T-helper 17 cell (primary cell): ENCODE results near the gene ACO1. TPM values are rescaled to one million over a fixed set of nuclear protein-coding genes. Genes with fewer than 3 reads are reported as not detected.

Experiments used
- ATAC-seq: fragments of 150-1000 bp; cut with Tn5 transposase; 2 replicates; pipeline ENCODE4 v1.10.0; 2021; ENCODE audit warnings: mild to moderate bottlenecking, moderate library complexity
- DNase-seq, 3 donors: peaks; one replicate each; pipeline versions ENCODE4 v3.0.0 to v3.0.0-alpha.2; 2020 to 2021
- H3K9me3 ChIP-seq: one replicate; pipeline ENCODE4 v1.7.0; 2013; ENCODE audit warnings: low read length, mild to moderate bottlenecking; ENCODE audit not compliant: control insufficient read depth, poor library complexity, severe bottlenecking
- H3K27ac Mint-ChIP-seq: one replicate; pipeline ENCODE4 v1.8.0; 2022; ENCODE audit warnings: mild to moderate bottlenecking, moderate library complexity, mixed read lengths
- H3K27me3 Mint-ChIP-seq: one replicate; pipeline ENCODE4 v1.8.0; 2022; ENCODE audit warnings: mixed read lengths
- H3K36me3 Mint-ChIP-seq: one replicate; pipeline ENCODE4 v1.8.0; 2022; ENCODE audit warnings: low read depth, mixed read lengths
- H3K4me1 Mint-ChIP-seq: one replicate; pipeline ENCODE4 v1.8.0; 2022; ENCODE audit warnings: mild to moderate bottlenecking, mixed read lengths
- H3K4me3 Mint-ChIP-seq: one replicate; pipeline ENCODE4 v1.8.0; 2022; ENCODE audit warnings: mild to moderate bottlenecking, moderate library complexity, mixed read lengths
- total RNA-seq, 4 donors: library from RNA in 2 of 4; stranded (reverse) in 2 of 4; gene quantifications; one replicate each; pipeline ENCODE4 v1.2.3 and lab custom pipeline; 2022 to 2026

Gene ACO1
- total RNA-seq, 2 donors from 2014 or later, result 3.1 to 3.9 TPM

GRCh38 chr9:32412440-32412839 is 28.0 kb downstream of the ACO1 start:
- Mint-ChIP-seq H3K4me1 (no peaks in the 10 kb centered on the region), H3K27me3 (no peaks in the 10 kb centered on the region), H3K36me3 (peaks cover 20% of the 10 kb centered on the region), H3K27ac (peak overlapping the region; percentile 11), H3K4me3 (no peak overlapping the region)
- ATAC-seq (no peak), DNase-seq (no peak)
- no peaks in the 10 kb centered on the region for H3K9me3 ChIP-seq

DNA sequence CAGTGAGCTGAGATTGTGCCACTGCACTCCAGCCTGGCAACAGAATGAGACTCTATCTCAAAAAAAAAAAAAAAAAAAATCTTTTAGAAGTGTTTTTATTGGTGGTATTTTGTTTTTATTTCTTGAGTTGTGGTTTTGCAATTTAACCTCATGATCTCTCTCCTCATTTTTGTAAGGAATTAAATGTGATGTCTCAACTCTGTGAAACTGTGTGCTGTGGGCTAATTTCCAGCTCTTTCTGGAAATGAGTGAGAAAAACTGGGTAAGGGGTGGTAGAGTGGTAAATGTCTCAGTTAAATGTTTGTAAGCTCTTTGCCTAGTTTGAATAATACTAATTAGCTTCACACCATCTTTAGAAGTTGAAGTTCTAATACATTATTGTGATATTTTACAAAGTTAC is 29.0 kb downstream of the ACO1 start:
- Mint-ChIP-seq H3K4me3 (no peak overlapping the region), H3K27me3 (no peaks in the 10 kb centered on the region), H3K27ac (no peak overlapping the region), H3K4me1 (peaks cover 4% of the 10 kb centered on the region), H3K36me3 (peaks cover 23% of the 10 kb centered on the region)
- no peak for DNase-seq
- no peak for ATAC-seq
- H3K9me3 ChIP-seq, result no peaks in the 10 kb centered on the region

DNA sequence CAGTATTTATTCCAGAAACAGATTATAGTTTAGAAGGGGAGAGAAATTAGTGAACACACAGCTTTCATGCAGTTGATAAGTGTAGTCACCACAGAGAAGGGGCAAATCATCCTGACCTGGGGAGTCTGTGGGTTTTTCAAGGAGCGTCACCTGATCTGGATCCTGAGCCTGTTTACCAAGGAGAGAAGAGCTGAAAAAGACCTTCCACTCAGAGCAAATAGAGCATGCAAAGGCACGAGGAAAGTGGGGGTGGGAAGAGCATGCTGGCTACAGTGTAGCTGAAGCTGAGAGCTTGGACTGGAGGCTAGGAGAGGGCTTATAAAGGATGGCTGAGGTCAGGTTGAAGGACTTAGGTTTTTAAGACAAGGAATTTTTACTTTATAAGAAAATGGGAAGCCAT is 30.4 kb downstream of the ACO1 start:
- no peaks in the 10 kb centered on the region for H3K27me3 Mint-ChIP-seq
- ATAC-seq (no peak), DNase-seq (no peak)
- H3K4me1 Mint-ChIP-seq, result peaks cover 4% of the 10 kb centered on the region
- no peak overlapping the region for H3K4me3 Mint-ChIP-seq
- no peaks in the 10 kb centered on the region for H3K9me3 ChIP-seq
- H3K36me3 Mint-ChIP-seq, result peaks cover 18% of the 10 kb centered on the region
- no peak overlapping the region for H3K27ac Mint-ChIP-seq

DNA sequence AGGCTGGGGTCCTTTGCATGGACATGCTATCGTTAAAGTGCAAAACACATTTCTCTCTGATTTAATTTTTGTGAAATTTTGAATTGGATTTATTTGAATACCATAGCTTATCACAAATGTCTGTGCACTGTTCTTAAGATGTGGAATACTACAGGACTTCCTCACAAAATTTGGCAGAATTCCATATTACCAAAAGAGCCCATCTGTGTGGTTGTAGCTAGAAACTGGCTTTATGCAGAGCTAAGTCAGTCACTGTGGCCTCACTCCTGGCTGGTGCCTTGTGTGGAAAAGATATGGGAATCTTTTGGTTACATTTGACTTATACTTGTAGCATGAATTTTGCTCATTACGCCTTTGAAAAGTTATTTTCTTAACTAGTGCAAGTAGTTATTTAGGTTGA is 35.5 kb downstream of the ACO1 start:
- peaks cover 17% of the 10 kb centered on the region for H3K36me3 Mint-ChIP-seq
- H3K4me3 Mint-ChIP-seq, result no peak overlapping the region

GRCh38 chr9:32422237-32422806 is 37.9 kb downstream of the ACO1 start:
- H3K9me3 ChIP-seq, result no peaks in the 10 kb centered on the region
- ATAC-seq (no peak), DNase-seq (no peak)
- H3K27ac Mint-ChIP-seq, result no peak overlapping the region
- no peak overlapping the region for H3K4me3 Mint-ChIP-seq
- H3K36me3 Mint-ChIP-seq, result peaks cover 8% of the 10 kb centered on the region
- peaks cover 7% of the 10 kb centered on the region for H3K4me1 Mint-ChIP-seq
- H3K27me3 Mint-ChIP-seq, result no peaks in the 10 kb centered on the region

More for the DNA sequence above, 35.5 kb downstream of the ACO1 start:
- no peak for ATAC-seq
- Mint-ChIP-seq H3K27ac (no peak overlapping the region), H3K27me3 (no peaks in the 10 kb centered on the region), H3K4me1 (peaks cover 6% of the 10 kb centered on the region)
- DNase-seq, result no peak
- no peaks in the 10 kb centered on the region for H3K9me3 ChIP-seq

- no peak for ATAC-seq
- DNase-seq, result no peak
- Mint-ChIP-seq H3K27me3 (no peaks in the 10 kb centered on the region), H3K36me3 (peaks cover 4% of the 10 kb centered on the region), H3K4me1 (peaks cover 4% of the 10 kb centered on the region), H3K4me3 (no peak overlapping the region), H3K27ac (no peak overlapping the region)
- no peaks in the 10 kb centered on the region for H3K9me3 ChIP-seq
Observed at GRCh38 chr9:32423371-32423770, 38.9 kb downstream of the ACO1 start.

- ATAC-seq (no peak), DNase-seq (no peak)
- H3K4me3 Mint-ChIP-seq, result no peak overlapping the region
- H3K27ac Mint-ChIP-seq, result no peak overlapping the region
- peaks cover 4% of the 10 kb centered on the region for H3K4me1 Mint-ChIP-seq
- no peaks in the 10 kb centered on the region for H3K9me3 ChIP-seq
- peaks cover 2% of the 10 kb centered on the region for H3K36me3 Mint-ChIP-seq
- H3K27me3 Mint-ChIP-seq, result no peaks in the 10 kb centered on the region
Observed at GRCh38 chr9:32424616-32425015, 40.2 kb downstream of the ACO1 start.

GRCh38 chr9:32426278-32426939 is 42.0 kb downstream of the ACO1 start:
- no peak overlapping the region for H3K4me3 Mint-ChIP-seq
- ATAC-seq, result no peak
- DNase-seq, result no peak
- no peaks in the 10 kb centered on the region for H3K9me3 ChIP-seq
- H3K4me1 Mint-ChIP-seq, result peaks cover 4% of the 10 kb centered on the region
- no peaks in the 10 kb centered on the region for H3K27me3 Mint-ChIP-seq
- H3K36me3 Mint-ChIP-seq, result peaks cover 2% of the 10 kb centered on the region
- no peak overlapping the region for H3K27ac Mint-ChIP-seq

DNA sequence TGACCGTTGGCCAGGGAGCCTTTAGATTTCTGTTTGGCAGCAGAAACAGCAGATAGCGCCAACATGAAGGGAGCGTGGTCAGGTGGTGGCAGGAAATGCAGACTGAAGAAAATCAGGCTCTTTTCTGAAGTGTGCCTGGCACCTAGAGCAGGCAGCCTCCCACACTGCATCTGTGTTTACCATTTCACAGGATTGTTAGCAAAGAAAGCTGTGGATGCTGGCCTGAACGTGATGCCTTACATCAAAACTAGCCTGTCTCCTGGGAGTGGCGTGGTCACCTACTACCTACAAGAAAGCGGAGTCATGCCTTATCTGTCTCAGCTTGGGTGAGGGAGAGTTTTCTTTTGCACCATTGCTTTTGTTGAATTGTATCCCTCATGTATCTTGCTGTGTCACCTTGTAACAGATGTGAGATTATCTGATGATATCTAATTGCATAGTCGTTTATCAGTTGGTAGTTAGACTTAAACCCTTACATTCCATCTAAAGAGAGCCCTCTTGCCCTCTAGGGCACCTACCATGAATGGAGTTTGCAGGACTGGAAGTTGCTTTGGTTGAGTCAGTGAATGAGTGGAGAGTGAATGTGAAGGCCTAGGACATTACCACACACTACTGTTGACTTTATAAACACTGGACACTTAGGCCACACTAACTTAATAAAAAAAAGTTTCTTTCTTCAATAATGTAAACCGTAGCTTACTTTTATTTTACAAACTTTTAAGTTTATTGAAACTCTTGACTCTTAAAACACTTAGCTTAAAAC is 42.8 kb downstream of the ACO1 start:
- Mint-ChIP-seq H3K27ac (no peak overlapping the region), H3K4me1 (peaks cover 5% of the 10 kb centered on the region), H3K27me3 (no peaks in the 10 kb centered on the region), H3K4me3 (no peak overlapping the region), H3K36me3 (peaks cover 4% of the 10 kb centered on the region)
- ATAC-seq, result no peak
- H3K9me3 ChIP-seq, result no peaks in the 10 kb centered on the region
- no peak for DNase-seq

DNA sequence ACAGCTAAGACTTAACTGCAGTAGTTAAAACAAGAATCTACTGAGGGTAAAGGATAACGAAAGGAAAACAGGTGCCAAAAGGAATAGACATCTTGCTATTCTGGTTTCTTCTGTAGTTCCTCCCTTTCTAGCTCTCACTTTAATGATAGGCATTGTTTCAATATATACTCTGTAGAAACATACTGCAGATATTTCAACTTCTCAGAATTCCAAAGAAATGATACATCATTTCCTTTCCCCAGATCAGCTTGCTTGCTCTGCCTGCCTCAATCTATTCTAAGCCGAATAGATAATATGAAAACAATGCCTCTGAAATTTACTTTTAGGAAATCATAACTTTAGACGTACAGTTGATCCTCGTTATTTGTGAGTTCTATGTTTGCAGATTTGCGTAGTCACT is 46.3 kb downstream of the ACO1 start:
- peaks cover 2% of the 10 kb centered on the region for H3K36me3 Mint-ChIP-seq
- DNase-seq, result no peak
- no peak overlapping the region for H3K27ac Mint-ChIP-seq
- H3K4me3 Mint-ChIP-seq, result no peak overlapping the region
- ATAC-seq, result no peak
- H3K4me1 Mint-ChIP-seq, result peaks cover 6% of the 10 kb centered on the region
- no peaks in the 10 kb centered on the region for H3K27me3 Mint-ChIP-seq
- H3K9me3 ChIP-seq, result no peaks in the 10 kb centered on the region

GRCh38 chr9:32431196-32431595 is 46.8 kb downstream of the ACO1 start:
- peaks cover 2% of the 10 kb centered on the region for H3K36me3 Mint-ChIP-seq
- no peaks in the 10 kb centered on the region for H3K27me3 Mint-ChIP-seq

GRCh38 chr9:32431940-32432555 is 47.6 kb downstream of the ACO1 start:
- Mint-ChIP-seq H3K36me3 (peaks cover 2% of the 10 kb centered on the region), H3K4me1 (peaks cover 6% of the 10 kb centered on the region), H3K4me3 (no peak overlapping the region), H3K27me3 (no peaks in the 10 kb centered on the region), H3K27ac (no peak overlapping the region)
- ATAC-seq (no peak), DNase-seq (no peak)
- no peaks in the 10 kb centered on the region for H3K9me3 ChIP-seq

More at GRCh38 chr9:32431196-32431595, 46.8 kb downstream of the ACO1 start:
- ATAC-seq (no peak), DNase-seq (no peak)
- Mint-ChIP-seq H3K4me3 (no peak overlapping the region), H3K27ac (no peak overlapping the region), H3K4me1 (peaks cover 6% of the 10 kb centered on the region)
- H3K9me3 ChIP-seq, result no peaks in the 10 kb centered on the region

DNA sequence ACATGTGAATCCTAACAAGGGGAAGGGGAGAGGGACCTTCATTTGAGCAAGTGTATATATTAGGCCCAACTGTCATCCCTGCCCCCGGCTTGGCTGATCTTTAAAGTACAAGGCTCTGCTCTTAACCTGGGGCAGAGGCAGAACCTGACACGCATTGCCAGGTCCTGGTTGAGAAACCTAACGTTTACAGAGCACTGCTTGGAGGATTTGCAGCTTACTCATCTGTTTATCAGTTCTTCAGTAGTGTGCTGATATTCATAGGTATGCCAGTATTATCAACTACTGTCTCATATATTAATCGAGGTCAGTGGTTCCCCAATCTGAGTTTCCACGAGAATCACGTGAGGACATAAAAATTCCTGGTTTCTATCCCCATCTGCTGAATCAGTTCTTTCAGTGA is 50.4 kb downstream of the ACO1 start:
- no peaks in the 10 kb centered on the region for H3K9me3 ChIP-seq
- Mint-ChIP-seq H3K27me3 (no peaks in the 10 kb centered on the region), H3K4me1 (peaks cover 4% of the 10 kb centered on the region), H3K36me3 (peaks cover 2% of the 10 kb centered on the region), H3K4me3 (no peak overlapping the region), H3K27ac (no peak overlapping the region)
- DNase-seq (no peak), ATAC-seq (no peak)
